HG03280 (cell line): ENCODE data around the gene LYRM4.

Source experiments
- ATAC-seq: cut with Tn5 transposase; IDR thresholded peaks from one replicate; pipeline ENCODE4 v1.9.1; 2021; ENCODE audit warnings: mild to moderate bottlenecking, moderate library complexity; ENCODE audit not compliant: unreplicated experiment

Gene LYRM4

DNA sequence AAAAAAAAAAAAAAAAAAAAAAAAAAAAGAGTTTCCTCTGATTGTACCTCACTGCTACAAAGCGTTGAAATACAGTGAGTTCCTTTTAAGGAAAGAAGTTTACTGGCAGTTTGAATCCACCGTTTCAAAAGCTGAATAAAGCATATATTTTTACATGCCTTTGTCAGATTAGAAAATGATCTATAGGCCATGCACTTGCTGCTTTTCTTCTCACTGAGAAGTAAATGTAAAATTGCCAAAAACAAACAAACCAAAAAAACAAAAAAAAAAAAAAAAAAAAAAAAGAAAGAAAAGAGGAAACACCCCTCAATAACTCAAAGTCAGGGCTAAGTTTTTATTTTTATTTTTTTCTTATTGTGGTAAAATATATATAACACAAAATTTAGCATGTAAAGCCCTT lies 81.9 kb downstream of the LYRM4 start:
- no peak for ATAC-seq

DNA sequence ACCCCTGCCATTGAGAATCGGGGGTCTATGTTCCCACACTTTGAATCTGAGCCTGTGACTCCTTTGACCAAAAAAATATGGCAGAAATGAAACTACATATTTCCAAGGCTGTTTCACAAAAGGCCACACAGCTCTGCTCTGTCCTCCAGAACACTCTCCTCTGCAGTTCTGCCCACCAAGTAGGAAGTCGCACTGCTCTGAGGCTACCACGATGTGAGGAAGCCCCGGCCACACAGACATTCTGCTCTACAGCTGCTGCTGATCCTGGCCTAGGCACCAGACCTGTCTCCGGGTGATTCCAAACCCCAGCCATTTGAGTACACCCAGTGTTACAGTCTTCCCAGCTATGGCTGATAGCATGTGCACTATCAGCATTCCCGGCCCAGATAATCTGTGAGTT lies 85.1 kb downstream of the LYRM4 start:
- no peak for ATAC-seq

DNA sequence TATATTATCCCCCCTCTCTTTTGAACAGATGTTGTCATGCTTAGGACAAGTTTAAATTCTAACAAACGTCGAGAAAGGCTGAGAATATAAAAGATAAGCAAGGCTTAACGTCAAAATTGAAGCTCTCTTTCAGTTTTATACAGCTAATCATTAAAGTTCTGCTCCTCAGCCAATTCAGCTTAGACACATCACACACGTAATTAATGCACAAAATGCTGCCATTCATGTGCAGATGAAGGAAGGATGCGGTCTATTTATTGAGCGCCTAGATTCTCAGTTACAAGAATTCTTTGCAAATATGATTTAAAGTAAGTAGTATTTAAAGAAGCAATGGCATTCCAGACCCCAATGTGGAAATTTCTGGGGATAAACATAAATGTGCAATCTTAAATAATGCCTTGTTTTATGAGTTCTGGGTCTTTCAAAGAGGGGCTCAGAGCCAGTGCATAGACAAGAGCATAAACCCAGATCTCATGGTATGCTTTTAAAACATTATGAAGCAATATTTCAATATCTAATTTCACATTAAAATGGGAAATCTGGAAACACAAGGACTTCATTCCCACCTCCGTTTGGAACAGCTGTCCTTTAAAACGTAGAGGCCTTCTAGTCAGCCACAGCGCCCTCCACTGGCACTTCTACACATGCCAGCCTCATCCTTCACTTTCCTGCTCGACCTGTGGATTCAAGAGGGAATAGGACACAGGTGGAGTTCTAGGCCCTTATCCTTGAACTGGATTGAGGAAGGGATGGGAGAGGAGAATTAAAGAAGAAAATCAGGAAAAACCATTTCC lies 85.8 kb downstream of the LYRM4 start:
- ATAC-seq: no peak

DNA sequence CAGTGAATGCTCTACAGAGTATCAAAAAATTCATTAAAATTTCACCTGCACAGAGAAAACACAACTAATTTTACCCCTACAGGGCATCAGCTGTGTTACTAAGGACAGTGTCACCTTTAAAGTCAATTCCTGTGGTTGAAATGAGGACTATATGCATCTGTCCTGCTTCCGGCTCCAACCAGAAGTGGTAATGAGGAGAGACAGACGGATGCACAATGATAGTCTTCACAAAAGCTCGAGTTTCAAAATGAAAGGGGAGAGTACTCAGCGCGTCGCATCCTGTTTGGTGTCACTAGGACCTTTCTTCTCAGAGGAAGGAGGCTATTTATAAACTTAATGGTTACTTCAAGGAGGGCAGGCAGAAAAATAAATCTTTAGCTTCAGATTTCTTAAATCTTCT lies 86.5 kb downstream of the LYRM4 start:
- ATAC-seq: peak; percentile 93

GRCh38 chr6:5173810-5174209 lies 86.9 kb downstream of the LYRM4 start:
- peak; percentile 40 for ATAC-seq

DNA sequence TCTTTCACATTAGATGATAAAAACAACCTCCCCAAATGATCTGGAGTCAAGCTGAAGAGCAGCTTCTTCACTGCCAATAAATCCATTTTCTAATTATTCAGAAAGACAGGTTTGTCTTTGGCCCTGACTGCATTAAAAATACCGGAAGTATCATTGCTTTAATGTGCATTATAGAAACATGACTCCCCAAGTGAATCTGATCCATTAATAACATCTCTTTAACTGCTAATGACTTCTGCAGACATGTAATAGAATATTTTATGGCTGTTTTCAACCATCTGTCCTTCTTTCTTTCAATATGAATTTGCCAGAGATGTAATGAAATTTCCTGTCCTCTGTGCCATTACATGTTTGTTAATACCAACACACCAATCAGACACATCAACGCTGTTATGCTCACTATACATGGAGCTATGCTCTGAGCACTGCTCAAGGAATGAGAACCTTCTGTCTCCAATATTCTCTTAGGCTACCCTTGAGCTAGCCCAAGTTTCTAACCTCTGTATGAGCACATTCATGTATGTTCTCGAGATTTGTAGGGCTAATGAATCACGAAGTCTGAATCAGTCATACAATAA lies 87.8 kb downstream of the LYRM4 start:
- no peak for ATAC-seq

GRCh38 chr6:5172041-5172653 lies 88.6 kb downstream of the LYRM4 start:
- no peak for ATAC-seq

DNA sequence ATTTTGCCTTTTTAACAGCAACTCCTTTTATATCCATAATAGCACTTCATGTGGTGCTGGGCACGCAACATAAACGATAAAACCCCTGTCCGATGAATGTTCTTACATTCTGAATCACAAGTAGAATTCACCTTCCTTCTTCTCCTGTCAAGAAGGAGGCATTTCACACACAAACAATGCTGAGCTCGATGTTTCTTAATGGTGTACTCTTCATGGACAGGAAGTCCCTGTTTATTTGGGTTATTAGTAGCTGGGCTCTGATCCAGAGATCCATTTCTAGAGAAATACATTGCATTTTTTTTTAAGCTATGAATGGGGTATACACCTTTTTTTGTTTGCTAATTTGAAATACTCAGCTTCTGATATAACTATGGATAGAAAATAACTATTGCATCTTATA lies 93.2 kb downstream of the LYRM4 start:
- no peak for ATAC-seq

- ATAC-seq: no peak
Observed at GRCh38 chr6:5164092-5164491, 96.7 kb downstream of the LYRM4 start.

DNA sequence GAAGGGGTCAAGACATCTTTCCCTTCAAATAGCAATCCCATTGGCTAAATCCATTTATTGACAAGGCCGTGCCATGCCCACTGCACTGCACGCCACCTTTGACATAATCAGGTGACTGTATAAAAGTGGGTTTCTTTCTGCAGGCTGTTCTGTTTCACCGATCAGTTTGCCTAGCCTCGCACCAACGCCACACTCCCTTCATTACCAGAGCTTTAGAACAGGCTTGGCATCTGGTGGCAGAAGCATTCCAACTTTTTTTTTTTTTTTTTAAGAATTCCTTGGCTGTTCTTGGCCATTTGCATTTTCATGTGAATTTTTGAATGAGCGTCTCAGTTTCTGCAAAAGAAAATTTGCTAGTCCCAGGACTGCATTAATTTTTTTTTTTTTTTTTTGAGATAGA lies 97.5 kb downstream of the LYRM4 start:
- no peak for ATAC-seq

DNA sequence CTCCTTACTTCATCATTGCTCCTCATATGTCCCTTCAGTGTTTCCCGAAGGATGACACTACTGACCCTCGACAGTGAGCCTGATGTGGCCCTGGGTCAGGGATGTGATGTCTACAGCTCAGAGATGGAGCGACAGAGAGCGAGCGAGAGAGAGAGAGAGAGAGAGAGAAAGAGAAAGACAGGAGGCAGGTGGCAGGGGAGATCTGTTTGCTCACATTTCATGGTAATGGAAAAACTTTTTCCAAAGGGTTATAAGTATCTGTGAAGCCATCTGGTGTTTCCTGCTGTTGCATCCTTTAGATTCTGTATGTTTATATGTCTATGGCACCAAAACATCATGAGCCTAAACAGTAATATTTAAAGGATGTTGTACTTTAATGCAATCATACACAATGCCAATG lies 98.4 kb downstream of the LYRM4 start:
- no peak for ATAC-seq

GRCh38 chr6:5160206-5160605 lies 100.5 kb downstream of the LYRM4 start:
- no peak for ATAC-seq

DNA sequence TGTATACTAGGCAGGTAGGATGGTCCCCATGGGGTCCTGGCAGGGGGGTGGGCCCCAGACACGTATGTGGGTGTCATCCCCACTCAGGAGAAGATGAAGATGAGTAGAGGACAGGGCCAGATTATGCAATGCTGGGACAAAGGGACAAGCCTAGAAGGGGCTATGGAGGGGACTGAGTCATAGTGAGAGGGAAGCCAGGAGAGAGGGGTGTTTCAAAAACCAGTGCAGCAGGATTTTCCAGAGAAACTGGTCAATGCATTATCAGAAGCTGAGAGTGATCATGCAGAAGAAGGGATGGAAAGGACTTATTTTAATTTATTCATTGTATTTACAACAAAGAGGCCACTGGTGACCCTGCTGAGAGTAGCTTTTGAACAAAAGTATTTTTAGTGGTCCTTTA lies 101.6 kb downstream of the LYRM4 start:
- ATAC-seq: no peak

GRCh38 chr6:5158180-5158579 lies 102.6 kb downstream of the LYRM4 start:
- ATAC-seq: no peak

DNA sequence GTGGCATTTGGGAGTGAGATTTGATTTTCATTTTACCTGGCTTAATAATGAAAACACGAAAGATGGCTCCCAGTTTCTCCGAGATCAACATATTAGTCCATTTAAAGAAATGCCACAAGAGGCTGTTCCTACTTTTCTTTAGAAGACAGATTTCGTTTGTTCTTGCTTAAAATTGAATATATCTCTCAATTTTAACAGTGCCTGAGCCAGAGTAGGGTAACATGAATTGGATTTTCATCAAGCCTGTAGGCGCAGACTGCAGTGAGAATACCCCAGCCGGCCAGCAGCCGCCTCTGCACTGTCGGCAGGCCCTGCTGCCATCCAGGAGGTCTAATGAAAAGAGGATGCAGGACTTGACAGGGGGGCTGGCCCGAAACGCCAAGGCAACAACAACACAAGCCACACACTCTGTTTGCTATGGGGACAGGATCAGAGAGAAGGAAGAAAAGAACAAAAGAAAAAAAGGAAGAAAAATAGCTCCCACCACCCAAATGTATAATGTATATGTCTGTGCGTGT lies 103.1 kb downstream of the LYRM4 start:
- no peak for ATAC-seq

- ATAC-seq: no peak
Observed at GRCh38 chr6:5156627-5157026, 104.1 kb downstream of the LYRM4 start.

DNA sequence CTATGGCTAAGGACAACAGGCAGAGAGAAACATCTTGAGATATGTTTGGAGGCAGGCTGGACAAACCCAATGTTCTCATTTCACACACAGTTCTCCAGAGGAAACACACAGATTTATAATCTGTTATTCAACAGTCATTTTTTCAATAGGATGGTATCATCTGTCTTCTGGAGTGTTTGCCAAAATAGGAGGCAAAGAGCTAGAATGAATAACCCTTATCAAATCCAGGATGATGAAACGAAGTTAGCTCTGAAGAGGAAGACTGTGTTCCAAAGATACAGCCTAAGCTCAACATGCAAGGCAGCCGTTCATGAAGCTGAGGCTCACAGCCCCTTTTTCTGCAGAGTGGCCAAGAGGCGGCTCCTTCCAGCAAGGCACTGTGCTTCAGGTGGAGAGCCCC lies 104.8 kb downstream of the LYRM4 start:
- ATAC-seq: no peak

GRCh38 chr6:5153186-5153585 lies 107.6 kb downstream of the LYRM4 start:
- no peak for ATAC-seq

DNA sequence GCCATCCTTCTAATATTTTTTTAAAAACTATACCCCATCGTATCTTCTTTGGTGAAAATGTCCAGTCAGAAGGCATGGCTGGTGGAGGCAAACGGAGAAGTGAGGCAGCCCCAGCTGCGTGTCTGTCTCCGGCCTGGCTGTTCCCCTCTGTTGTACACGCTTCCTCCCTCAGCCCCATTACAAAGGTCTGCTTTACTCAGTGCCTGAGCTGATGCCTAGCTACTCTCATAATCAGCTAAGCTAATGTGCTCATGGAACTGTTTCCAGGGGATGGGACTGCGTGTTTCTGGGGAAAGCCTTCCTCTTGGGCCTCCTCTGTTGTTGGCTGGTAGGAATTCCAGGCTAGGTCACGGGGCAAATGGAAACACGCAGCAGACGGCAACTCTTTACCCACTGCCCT lies 108.3 kb downstream of the LYRM4 start:
- ATAC-seq: no peak

- ATAC-seq: no peak
Observed at GRCh38 chr6:5151955-5152401, 108.8 kb downstream of the LYRM4 start.

GRCh38 chr6:5151360-5151954 lies 109.3 kb downstream of the LYRM4 start:
- ATAC-seq: no peak
